Measurements from ENCODE around the gene SERPINB2. TPM values are rescaled to one million over a fixed set of nuclear protein-coding genes. Genes with fewer than 3 reads are reported as not detected.
A peak's percentile ranks its signal among the peaks of the same experiment; 100 is the strongest.
"Not testable (repeated sequence)": the region's sequence is repeated elsewhere in the genome, so short reads cannot be mapped to it uniquely, and the experiment has no call there.

The SERPINB2 gene
- total and polyA plus RNA-seq, 7 donors: 0.10 to 1.4 (median 0.60) TPM; not detected in 2

DNA sequence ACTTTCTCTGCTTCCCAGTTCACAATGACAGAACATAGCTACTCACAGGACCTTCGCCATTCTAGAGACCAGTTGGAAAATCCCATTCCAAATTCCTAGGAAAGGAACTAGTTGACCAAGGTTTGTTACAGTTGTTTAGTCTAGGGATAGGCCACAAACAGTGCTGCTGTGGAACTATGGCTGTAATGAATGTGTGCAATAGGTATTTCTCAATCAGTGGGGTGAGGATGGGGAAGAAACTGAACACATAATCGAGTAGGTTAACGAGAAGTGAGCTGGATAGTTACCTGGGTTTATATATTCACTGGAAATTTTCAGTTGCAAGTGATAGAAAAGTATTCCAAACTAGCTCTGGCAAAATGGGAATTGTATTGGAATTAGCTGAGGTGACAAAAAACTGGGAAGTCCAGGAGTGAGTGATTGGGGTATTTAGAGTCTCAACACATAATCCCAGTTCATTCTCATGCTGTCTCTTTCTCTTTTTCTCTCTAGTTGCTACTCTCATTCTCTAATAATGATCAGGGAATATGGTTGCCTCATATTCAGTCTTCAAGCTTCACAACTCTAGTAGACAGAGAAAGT is 43.4 kb downstream of the SERPINB2 start:
- DNase-seq: no peak
- 84 to 90% methylated on average over 3 of the region's 3 CpGs for WGBS, 2 donors
- Histone ChIP-seq H3K36me3 (no peaks in the 10 kb centered on the region), H3K27ac (no peak overlapping the region), H3K27me3 (no peaks in the 10 kb centered on the region), H3K9me3 (no peaks in the 10 kb centered on the region), H3K4me1 (peaks cover 0 to 2% (median under 1%) of the 10 kb centered on the region in 4 donors), H3K4me3 (no peak overlapping the region)
- intact Hi-C loops (cut with DNase I): no loop called here
- TF ChIP-seq POLR2AphosphoS5 (IDR thresholded peaks at IDR 0.05) (no peak), CTCF (IDR thresholded peaks at IDR 0.05) (no peak), POLR2A (IDR thresholded peaks at IDR 0.05) (no peak), EP300 (IDR thresholded peaks at IDR 0.05) (no peak)

DNA sequence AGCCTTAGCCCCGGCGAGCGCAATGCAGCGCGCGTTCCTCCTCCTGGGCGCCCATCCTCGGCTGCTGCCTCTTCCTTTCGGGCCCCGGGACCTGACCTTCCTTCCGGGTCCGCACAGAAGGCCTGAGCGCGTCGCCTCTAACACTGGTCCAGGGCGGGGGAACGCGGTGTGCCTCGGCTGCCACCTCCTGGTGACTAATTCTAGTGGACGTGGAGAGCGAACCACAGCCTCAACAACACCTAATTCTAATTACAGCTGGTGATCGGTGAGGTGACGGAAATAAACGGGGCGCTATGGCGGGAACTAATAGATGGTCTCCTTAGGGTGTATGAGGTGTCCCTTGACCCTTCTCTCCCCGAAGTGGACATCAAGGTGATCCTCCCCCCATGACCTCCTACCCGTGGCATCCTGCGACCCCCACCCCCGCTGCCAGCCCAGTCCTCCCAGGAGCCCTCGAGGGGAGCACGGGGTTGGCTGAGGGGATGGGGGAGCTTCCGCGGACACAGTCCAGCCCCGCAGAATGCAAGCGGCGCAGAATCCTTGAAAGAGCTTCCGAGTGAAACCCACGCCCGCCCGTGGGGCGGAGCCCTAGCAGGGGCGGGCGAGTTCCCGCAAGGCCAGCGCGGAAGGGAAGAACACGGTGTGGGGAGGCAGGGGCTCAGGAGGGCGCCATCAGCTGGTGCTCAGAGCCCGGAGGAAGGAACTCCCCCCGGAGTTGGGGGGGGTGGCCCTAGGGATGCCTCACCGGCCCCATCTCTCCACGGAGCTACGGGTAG is 48.8 kb downstream of the SERPINB2 start:
- DNase-seq: peak; percentile 88
- Histone ChIP-seq H3K27me3 (peaks cover 0 to 8% (median 0%) of the 10 kb centered on the region in 3 donors), H3K27ac (peak overlapping the region in 1 of 4 donors; percentile 5), H3K36me3 (no peaks in the 10 kb centered on the region), H3K9me3 (no peaks in the 10 kb centered on the region), H3K4me1 (peaks cover 0 to 12% (median 9%) of the 10 kb centered on the region in 4 donors), H3K4me3 (peak overlapping the region; percentile 34 to 61 (median 50))
- intact Hi-C loops (cut with DNase I): loop anchor here (5.0 kb wide), 1 partner anchor 419 kb away; no protein-coding TSS in a partner anchor
- TF ChIP-seq POLR2AphosphoS5 (IDR thresholded peaks at IDR 0.05): no peak
- peak; percentile 20 to 79 (median 42) for TF ChIP-seq CTCF (IDR thresholded peaks at IDR 0.05)
- 2 to 4% methylated on average over 54 of the region's 54 CpGs for WGBS, 2 donors

GRCh38 chr18:63936932-63937393 is 49.5 kb downstream of the SERPINB2 start:
- H3K4me1 ChIP-seq: peaks cover 0 to 12% (median 9%) of the 10 kb centered on the region in 4 donors
- TF ChIP-seq CTCF (IDR thresholded peaks at IDR 0.05): no peak
- TF ChIP-seq EP300 (IDR thresholded peaks at IDR 0.05): no peak
- no peak for TF ChIP-seq POLR2AphosphoS5 (IDR thresholded peaks at IDR 0.05)
- TF ChIP-seq POLR2A (IDR thresholded peaks at IDR 0.05): no peak
- no peaks in the 10 kb centered on the region for H3K9me3 ChIP-seq
- peaks cover 0 to 8% (median 0%) of the 10 kb centered on the region in 3 donors for H3K27me3 ChIP-seq
- WGBS, 2 donors: 44 to 47% methylated on average over 19 of the region's 19 CpGs
- no peaks in the 10 kb centered on the region for H3K36me3 ChIP-seq
- peak overlapping the region in 3 of 4 donors; percentile 48 to 61 (median 53) for H3K4me3 ChIP-seq
- no peak overlapping the region for H3K27ac ChIP-seq
- intact Hi-C loops (cut with DNase I): loop anchor here (5.0 kb wide), 1 partner anchor 420 kb away; no protein-coding TSS in a partner anchor
- no peak for DNase-seq

- no peak for TF ChIP-seq CTCF (IDR thresholded peaks at IDR 0.05)
- no peak for TF ChIP-seq POLR2A (IDR thresholded peaks at IDR 0.05)
- no peak for TF ChIP-seq POLR2AphosphoS5 (IDR thresholded peaks at IDR 0.05)
- no peak for TF ChIP-seq EP300 (IDR thresholded peaks at IDR 0.05)
- Histone ChIP-seq H3K9me3 (no peaks in the 10 kb centered on the region), H3K36me3 (no peaks in the 10 kb centered on the region), H3K4me3 (no peak overlapping the region), H3K4me1 (peaks cover 0 to 12% (median 9%) of the 10 kb centered on the region in 4 donors), H3K27me3 (peaks cover 0 to 9% (median 0%) of the 10 kb centered on the region in 3 donors), H3K27ac (no peak overlapping the region)
- intact Hi-C loops (cut with DNase I): no loop called here
- no peak for DNase-seq
- WGBS, 2 donors: 81 to 92% methylated on average over 8 of the region's 8 CpGs
Measured at GRCh38 chr18:63940008-63940407, 52.5 kb downstream of the SERPINB2 start.

GRCh38 chr18:63940543-63941050 is 53.1 kb downstream of the SERPINB2 start:
- H3K4me3 ChIP-seq; H3K9me3 ChIP-seq; intact Hi-C loops (cut with DNase I); H3K27ac ChIP-seq; DNase-seq; H3K36me3 ChIP-seq: not testable (repeated sequence)
- WGBS, 2 donors: 85% methylated on average over 17 of the region's 17 CpGs
- Histone ChIP-seq H3K4me1 (peaks cover 0 to 12% (median 9%) of the 10 kb centered on the region in 4 donors), H3K27me3 (peaks cover 0 to 14% (median 0%) of the 10 kb centered on the region in 3 donors)

Measured in sigmoid colon (tissue), 7 donors.